HS-27A (cell line): ENCODE data around the gene GRB7.
"Not testable (repeated sequence)": the region's sequence is repeated elsewhere in the genome, so short reads cannot be mapped to it uniquely, and the experiment has no call there.

Source experiments
- DNase-seq: peaks from one replicate; pipeline ENCODE4 v3.0.0-alpha.2; 2012; ENCODE audit warnings: low read depth, missing footprints

The GRB7 gene

GRCh38 chr17:39709998-39710964 lies 27.5 kb upstream of the GRB7 start:
- no peak for DNase-seq

GRCh38 chr17:39711071-39711470 lies 26.7 kb upstream of the GRB7 start:
- DNase-seq: not testable (repeated sequence)

- no peak for DNase-seq
These were observed 25.9 kb upstream of the GRB7 start for GRCh38 chr17:39711851-39712250.

GRCh38 chr17:39714234-39714633 lies 23.5 kb upstream of the GRB7 start:
- no peak for DNase-seq

GRCh38 chr17:39715375-39716072 lies 22.2 kb upstream of the GRB7 start:
- DNase-seq: no peak

- DNase-seq: no peak
These were observed 21.5 kb upstream of the GRB7 start for GRCh38 chr17:39716073-39716818.

GRCh38 chr17:39716879-39717536 lies 20.7 kb upstream of the GRB7 start:
- DNase-seq: no peak

GRCh38 chr17:39717660-39718059 lies 20.1 kb upstream of the GRB7 start:
- no peak for DNase-seq

GRCh38 chr17:39719563-39720355 lies 18.0 kb upstream of the GRB7 start:
- DNase-seq: no peak

- no peak for DNase-seq
These were observed 15.6 kb upstream of the GRB7 start for GRCh38 chr17:39722104-39722503.

- DNase-seq: no peak
These were observed 14.5 kb upstream of the GRB7 start for GRCh38 chr17:39722965-39723848.

- no peak for DNase-seq
These were observed 13.0 kb upstream of the GRB7 start for GRCh38 chr17:39724731-39725130.

GRCh38 chr17:39725923-39726322 lies 11.8 kb upstream of the GRB7 start:
- DNase-seq: not testable (repeated sequence)

GRCh38 chr17:39726617-39727016 lies 11.1 kb upstream of the GRB7 start:
- no peak for DNase-seq

- no peak for DNase-seq
These were observed 10.2 kb upstream of the GRB7 start for GRCh38 chr17:39727556-39727955.

- DNase-seq: no peak
These were observed 8.4 kb upstream of the GRB7 start for GRCh38 chr17:39729280-39729851.

GRCh38 chr17:39730095-39730921 lies 7.4 kb upstream of the GRB7 start, which contains the start of gene MIEN1:
MIEN1 (minus strand) TSS chr17:39730532; CDS start chr17:39730495, 37 bp downstream.
- no peak for DNase-seq

GRCh38 chr17:39732586-39732985 lies 5.2 kb upstream of the GRB7 start:
- no peak for DNase-seq

GRCh38 chr17:39735882-39736281 lies 1.9 kb upstream of the GRB7 start:
- DNase-seq: no peak
